Fibroblast of mammary gland (primary cell): ENCODE data around the gene CST2.
A peak's percentile ranks its signal among the peaks of the same experiment; 100 is the strongest.
"Not testable (repeated sequence)": the region's sequence is repeated elsewhere in the genome, so short reads cannot be mapped to it uniquely, and the experiment has no call there.

Source experiments
- DNase-seq: peaks from one replicate; pipeline ENCODE4 v3.0.0-alpha.2; 2010; ENCODE audit warnings: low read depth
- H3K4me3 ChIP-seq: 2 replicates; pipeline ENCODE4 v1.5.1; 2011; ENCODE audit warnings: low read depth, mild to moderate bottlenecking, low read length, moderate library complexity; ENCODE audit not compliant: control insufficient read depth
- CTCF ChIP-seq: conservative IDR thresholded peaks from 2 replicates; pipeline ENCODE4 v1.5.1; 2011; ENCODE audit warnings: low read depth, low read length, inconsistent platforms; ENCODE audit not compliant: control insufficient read depth, insufficient read depth

The CST2 gene

GRCh38 chr20:23782366-23782983 lies 44.1 kb downstream of the CST2 start:
- H3K4me3 ChIP-seq, result no peak overlapping the region
- peak; percentile 38 for DNase-seq
- peak; percentile 59 for TF ChIP-seq CTCF

- H3K4me3 ChIP-seq, result not testable (repeated sequence)
- peak; percentile 54 for DNase-seq
Observed at GRCh38 chr20:23778676-23779075, 47.9 kb downstream of the CST2 start.

- not testable (repeated sequence) for DNase-seq, H3K4me3 ChIP-seq
Observed at GRCh38 chr20:23777380-23777779, 49.1 kb downstream of the CST2 start.

- DNase-seq, result peak; percentile 11
- no peak overlapping the region for H3K4me3 ChIP-seq
- no peak for TF ChIP-seq CTCF
Observed at GRCh38 chr20:23776067-23776771, 50.3 kb downstream of the CST2 start.

- no peak for DNase-seq
- no peak for TF ChIP-seq CTCF
- H3K4me3 ChIP-seq, result no peak overlapping the region
Observed at GRCh38 chr20:23774081-23774480, 52.4 kb downstream of the CST2 start.
